EH (cell line): Measurements from ENCODE around the gene TBC1D5.
"Not testable (repeated sequence)": the region's sequence is repeated elsewhere in the genome, so short reads cannot be mapped to it uniquely, and the experiment has no call there.

Source experiments
- DNase-seq: peaks from one replicate; pipeline ENCODE4 v3.0.0-alpha.2; 2015; ENCODE audit warnings: low read depth

Gene TBC1D5

DNA sequence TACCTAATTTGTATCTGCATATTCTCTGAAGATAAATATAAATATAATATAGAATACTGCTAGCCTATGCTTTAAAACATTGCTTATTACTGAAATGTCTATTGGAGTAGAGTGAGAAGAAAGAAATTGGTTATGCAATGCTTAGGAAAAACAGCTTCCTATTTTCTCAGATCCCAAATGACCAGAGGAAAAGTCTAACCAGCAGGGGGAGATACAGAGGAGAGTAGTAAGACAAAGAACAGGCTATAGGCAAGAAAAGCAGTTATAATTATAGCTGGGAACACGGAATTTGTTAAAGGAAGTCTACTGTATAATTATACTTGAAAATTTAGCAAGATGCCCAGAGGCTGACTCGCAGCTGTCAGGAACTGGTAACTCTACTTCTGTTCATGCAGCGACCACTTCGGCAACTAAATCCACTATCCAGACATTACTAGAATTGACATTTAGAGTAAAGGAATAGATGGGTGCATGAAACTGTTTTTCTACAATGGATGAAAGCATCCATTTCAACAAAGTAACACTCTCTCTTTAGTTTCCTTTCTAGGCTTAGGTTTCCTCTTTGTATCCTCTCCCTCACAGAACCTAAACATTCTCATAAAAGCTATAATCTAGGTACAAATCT lies 97.2 kb downstream of the TBC1D5 start:
- peak; percentile 75 for DNase-seq

DNA sequence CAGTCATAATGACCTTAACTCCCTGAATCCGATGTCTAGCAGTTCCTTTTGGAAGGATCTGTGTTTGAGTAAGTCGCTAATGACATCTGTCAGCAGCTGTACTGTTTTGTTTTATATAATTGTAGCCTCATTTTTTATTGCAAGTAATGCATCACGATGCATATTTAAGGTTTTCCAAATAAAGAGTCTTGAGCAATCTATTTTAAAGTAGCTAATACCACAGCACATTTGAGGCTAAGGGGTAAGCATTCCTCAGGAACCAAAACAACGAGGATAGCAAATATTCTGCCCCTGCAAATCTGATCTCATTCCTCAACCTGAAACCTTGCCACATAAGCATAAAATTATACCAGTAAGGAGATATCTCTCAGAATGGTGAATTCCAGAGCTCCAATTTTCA lies 98.7 kb downstream of the TBC1D5 start:
- peak; percentile 77 for DNase-seq

DNA sequence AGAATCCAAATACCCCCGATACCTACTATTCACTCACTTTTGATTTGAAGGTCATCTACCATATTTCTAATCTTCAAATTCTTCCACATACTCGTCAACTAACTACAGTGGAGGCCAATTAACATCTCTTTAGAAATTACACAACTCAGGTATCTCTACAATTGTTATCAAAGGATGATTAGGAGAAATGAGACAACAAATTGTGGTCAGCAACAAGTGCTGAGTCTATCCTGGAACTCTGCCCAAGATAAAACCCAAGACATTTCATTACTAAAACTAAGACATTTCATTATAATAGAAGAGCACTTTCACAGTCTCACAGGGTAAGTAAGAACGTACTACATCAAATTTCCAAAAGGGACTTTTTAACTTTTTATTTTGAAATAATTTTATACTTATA lies 100.0 kb downstream of the TBC1D5 start:
- no peak for DNase-seq

DNA sequence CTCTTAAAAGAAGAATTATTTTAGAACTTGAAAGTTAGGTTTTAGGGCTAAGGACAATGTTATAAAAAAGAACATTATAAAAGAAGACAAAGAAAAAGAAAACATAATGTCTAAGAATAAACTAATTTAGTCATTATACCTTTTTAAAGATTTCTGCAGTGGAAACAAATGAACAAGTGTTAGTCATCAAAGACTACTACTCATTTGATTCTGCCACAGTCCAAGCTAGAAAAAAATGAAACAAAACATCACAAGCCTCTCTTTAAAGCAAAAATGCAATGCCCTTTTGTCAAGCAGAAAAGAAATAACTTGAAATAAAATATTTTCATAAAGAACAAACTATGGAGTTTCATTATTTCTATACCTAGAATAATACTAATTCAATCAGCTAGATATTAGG lies 102.0 kb downstream of the TBC1D5 start:
- peak; percentile 36 for DNase-seq

DNA sequence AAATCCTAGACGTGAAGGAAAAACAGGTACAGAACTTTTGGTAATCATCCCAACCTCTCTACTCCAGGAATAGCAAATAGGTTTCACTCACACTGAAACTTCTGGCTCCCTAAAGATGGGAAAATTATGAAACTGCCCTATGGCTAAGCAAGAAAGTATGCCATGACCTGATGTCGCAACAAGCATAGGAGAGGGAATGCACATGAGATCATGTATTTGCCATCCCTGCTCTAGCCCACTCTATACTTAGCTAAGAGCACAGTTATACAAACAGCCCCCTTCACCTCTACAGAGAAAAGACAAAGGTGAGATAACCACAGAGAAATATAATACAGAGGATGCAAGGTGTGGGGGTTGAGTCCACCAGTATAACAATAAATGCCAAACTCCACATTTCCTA lies 102.7 kb downstream of the TBC1D5 start:
- peak; percentile 92 for DNase-seq

DNA sequence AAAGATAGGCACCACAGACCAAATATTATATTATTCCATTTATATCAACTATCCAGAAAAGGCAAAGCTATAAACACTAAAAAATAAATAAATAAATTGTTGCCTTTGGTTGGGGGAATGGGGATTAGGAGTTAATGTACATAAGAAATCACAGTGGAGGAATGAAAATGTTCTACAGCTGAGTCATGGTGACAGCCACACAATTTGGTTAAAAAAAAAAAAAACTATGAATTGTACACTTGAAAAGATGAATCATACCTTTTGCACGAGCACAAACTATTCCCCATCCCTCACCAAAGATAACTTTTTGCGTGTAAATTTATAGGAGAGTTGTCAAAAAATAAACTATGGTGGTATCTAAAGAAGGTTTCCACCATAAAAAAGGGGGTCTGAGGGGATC lies 103.2 kb downstream of the TBC1D5 start:
- DNase-seq, result peak; percentile 84

DNA sequence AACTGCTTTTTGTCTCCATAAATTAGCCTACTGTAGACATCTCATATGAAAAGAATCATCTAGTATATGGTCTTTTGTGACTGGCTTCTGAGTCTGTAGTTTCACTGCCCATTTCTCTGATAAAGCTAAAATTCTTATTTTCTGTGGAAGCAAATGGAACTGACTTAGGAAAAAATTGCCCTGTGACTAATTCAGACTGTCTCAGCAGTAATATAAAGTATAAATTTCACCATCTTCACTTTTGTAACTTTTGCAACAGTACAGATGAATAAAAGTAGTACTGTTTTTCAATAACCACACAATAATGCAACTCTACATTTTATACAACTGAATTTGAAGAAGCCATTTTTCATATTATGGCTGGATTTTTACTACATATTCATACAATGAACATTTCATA lies 104.1 kb downstream of the TBC1D5 start:
- peak; percentile 17 for DNase-seq

DNA sequence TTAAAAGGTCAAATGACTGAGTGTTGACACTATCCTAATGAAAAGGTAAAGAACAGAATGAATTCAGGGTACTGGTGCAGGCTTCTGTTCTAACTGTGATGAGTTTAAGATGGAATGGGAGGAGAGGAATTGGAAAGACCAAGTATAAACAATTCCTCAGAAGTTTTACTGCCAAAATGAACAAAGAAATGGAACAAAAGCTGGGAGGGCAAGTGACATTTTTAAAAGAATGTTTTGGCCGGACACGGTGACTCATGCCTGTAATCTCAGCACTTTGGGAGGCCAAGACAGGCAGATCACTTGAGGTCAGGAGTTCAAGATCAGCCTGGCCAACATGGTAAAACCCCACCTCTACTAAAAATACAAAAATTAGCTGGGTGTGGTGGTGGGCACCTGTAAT lies 106.8 kb downstream of the TBC1D5 start:
- peak; percentile 86 for DNase-seq

DNA sequence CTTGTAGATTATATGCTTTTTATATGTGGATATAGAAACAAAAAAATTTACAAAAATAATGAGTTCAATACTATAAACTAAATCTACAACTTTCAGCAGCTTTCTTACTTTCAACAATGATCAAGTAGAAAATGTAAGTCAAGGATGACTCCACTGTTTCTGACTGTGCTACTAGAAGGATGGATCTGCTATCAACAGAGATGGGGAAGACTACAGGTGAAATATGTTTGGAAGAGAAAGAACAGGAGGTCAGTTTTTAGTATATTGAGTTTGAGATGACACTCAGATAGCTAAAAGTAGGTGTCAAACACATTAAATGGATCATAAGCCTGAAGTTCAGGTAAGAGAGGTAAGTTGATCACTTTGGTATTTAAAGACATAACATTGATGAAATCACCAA lies 107.5 kb downstream of the TBC1D5 start:
- no peak for DNase-seq

DNA sequence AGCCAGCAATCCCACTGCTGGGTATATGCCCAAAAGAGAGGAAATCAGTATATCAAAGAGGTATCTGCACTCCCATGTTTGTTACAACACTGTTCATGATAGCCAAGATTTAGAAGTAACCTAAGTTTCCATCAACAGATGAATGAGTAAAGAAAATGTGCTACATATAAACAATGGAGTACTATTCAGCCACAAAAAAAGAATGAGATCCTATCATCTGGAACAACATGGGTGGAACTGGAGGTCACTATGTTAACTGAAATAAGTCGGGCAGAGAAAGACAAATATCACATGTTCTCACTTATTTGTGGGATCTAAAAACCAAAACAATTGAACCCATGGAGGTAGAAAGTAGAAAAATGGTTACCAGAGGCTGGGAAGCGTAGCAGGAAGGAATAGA lies 108.2 kb downstream of the TBC1D5 start:
- no peak for DNase-seq

DNA sequence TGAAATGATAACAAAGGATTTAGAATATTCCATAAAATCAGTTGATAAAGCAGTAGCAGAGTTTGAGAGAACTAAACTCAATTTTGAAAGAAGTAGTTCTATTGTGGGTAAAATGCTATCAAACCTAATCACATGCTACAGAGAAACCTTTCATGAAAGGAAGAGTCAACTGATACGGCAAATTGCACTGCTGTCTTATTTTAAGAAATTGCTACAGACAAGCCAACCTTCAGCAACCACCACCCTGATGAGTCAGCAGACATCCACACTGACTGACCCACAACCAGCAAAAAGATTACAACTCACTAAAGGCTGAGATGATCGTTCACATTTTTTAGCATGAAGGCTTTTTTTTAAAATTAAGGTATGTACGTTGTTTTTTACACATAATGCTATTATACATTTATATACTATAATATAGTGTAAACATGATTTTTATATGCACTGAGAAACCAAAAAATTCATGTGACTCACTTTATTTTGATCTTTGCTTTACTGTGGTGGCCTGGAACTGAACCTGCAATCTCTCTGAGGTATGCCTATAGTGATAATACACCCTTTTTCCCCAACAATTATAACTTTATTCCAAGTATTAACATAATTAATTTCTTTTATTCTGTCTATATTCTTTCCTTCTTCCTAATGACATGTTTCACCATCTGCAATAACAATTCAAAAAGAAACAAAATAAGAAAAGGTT lies 109.9 kb downstream of the TBC1D5 start:
- DNase-seq, result peak; percentile 75

DNA sequence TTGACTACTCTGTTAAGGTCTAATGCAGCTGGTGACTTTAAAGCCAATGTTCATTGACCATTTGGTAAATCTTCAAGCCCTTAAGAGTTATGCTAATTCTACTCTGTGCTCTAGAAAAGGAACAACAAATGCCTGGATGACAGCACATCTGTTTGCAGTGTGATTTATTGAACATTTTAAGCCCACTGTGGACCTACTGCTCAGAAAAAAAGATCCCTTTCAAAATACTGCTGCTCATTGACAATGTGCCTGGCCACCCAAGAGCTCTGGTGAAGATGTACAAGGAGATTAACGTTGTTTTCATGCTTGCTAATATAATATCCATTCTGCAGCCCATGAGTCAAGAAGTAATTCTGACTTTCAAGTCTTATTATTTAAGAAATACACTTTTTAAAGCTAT lies 110.8 kb downstream of the TBC1D5 start:
- DNase-seq, result no peak

DNA sequence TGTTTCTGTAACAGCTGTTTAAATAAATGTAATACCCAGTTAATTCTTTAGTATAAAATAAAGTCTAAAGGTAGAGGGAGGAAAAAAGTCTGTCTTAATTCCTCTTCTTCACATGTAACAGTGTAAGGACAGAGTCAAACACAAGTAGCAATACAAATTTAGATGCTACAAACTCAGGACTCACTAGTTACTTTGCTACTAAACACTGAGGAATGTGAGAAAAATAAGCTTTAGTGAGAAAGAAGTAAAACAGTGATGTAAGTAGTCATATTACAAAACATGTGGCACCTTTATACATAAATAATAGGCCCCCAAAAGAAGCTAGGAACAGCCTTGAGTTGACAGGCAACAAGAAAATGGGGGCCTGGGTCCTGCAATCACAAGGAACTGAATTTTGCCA lies 113.0 kb downstream of the TBC1D5 start:
- DNase-seq, result peak; percentile 13

DNA sequence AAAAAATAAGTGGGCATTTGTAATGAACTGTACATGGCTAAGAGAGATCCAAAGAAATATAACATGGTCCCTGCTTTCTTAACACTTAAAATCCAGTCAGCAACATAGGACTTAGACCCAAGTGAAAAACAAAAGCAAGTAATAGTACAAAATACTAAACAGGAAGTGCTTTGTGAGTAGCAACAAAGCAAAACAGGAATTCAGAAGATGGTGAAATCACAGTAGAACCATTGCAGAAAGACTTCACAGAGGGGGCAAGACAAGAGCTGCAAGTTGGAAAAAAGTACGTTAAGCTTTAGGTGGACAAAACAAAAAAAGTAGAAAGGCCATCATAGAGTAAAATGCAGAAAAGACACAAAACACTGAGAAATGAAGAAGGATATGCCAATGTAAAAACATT lies 116.0 kb downstream of the TBC1D5 start:
- DNase-seq, result no peak

DNA sequence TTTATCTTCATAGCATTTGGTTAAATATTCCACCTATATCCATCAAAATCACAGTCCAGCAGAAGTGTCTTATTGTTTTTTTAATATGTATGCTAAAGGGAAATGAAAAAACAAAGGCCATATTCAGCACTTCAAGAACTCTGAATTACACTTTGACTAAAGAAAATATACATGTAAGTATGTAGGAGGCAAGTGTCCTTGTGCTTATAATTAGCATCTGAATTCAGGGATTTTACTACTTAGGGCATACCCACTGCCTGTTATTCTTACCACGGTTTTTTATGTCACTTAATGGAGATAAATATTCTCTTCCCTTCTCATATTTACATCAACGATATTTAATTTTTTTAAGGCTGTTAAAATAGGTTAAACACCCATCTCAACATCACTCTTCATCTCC lies 117.3 kb downstream of the TBC1D5 start:
- no peak for DNase-seq

DNA sequence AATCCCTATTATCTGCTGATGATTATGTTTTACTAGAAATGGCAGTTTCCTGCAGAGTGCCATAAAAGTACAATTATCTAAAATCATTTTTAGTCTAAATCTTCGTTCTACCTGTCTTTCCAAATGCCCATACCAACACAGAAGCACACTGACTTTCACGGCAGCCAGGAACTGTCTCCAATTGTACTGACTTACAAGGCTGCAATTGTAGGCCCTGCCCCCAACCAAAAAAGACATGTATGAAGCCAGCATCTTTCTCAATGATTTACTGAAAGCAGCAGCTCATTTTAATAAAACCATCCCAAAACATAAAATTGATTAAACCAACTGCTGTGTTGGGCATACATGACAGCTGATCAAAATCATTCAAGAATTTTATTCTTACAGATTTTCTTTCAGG lies 119.0 kb downstream of the TBC1D5 start:
- DNase-seq, result no peak

DNA sequence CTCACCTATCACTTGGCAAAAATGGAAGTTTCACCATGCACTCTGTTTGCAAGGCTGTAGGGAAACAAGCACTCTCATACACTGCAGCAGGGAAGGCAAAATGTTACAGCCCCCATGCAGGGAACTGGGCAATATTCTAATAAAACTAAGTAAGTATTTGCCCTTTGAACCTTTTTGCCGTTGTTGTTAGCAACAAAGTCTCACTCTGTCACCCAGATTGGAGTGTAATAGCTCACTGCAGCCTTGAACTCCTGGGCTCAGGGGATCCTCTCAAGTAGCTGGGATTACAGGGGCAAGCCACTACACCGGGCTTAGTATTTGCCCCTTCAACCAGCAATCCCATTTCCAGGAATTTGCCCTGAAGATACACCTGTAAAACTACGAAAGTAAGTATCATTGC lies 122.5 kb downstream of the TBC1D5 start:
- no peak for DNase-seq

DNA sequence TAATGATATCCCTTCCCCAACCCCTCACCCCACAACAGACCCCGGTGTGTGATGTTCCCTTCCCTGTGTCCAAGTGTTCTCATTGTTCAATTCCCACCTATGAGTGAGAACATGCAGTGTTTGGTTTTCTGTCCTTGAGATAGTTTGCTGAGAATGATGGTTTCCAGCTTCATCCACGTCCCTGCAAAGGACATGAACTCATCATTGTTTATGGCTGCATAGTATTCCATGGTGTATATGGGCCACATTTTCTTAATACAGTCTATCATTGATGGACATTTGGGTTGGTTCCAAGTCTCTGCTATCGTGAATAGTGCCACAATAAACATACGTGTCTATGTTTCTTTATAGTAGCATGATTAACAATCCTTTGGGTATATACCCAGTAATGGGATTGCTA lies 129.4 kb downstream of the TBC1D5 start:
- not testable (repeated sequence) for DNase-seq

DNA sequence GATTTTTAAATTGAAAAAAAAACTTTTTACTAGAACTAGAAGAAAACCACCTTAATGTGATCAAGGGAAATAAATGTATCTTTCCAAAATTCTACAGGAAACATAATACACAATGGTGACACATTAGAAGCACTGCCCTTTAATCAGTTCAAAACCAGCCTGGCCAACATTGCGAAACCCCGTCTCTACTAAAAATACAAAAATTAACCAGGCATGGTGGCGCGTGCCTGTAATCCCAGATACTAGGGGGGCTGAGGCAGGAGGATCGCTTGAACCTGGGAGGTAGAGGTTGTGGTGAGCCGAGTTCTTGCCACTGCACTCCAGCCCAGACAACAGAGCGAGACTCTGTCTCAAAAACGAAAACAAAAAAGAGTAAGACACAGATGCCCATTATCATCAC lies 134.5 kb downstream of the TBC1D5 start:
- DNase-seq, result no peak

DNA sequence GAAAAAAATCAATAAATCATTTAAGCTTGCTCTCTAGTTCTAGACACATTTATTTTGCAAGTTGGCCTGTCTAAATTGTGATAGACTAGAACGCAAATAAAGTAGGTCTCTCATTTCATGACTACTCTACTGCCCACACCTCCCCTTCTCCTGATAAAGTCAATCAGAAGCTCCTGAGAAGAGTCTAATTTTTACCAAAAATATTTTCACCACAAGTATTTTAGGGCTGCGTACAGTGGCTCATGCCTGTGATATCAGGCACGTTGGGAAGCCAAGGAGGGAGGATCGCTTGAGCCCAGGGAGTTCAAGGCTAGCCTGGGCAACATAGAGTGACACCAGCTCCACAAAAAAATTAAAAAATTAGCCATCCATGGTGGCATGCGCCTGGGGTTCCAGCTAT lies 136.5 kb downstream of the TBC1D5 start:
- no peak for DNase-seq

DNA sequence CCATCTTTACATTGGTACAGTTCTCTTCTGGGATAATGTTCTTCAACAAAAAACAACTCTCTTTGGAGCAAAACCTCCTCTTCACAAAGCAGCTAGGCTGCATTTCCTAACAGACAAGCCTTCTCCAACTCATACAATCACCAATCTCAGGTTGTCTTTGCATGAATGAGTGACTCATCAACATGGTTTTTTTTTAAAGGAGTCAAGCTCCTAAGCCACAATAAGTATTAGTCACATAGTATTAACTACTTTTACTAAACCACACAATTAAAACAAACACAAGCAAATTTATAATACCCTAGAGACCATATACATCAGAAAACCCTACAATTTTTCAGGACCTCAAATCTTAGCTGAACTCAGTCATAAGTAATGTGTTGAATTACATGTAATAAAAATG lies 137.4 kb downstream of the TBC1D5 start:
- DNase-seq, result peak; percentile 82

DNA sequence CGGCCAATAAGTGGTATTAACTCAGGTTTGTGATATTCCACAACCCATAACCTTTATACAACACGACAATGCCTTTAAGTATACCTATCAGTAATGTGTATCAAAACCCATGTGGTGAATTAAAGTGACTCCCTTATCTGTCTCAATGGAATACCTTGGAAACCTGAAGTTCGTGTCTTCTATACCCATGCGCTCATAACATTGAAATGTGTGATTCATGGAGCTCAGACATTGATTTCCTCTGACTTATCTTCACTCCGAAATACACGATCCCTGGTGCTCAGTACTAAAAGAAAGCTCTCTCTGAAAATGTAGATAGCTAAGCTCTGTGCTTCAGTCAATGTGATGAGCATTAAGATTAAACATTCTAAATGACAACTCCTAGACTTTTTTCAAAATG lies 140.3 kb downstream of the TBC1D5 start:
- DNase-seq, result peak; percentile 18

DNA sequence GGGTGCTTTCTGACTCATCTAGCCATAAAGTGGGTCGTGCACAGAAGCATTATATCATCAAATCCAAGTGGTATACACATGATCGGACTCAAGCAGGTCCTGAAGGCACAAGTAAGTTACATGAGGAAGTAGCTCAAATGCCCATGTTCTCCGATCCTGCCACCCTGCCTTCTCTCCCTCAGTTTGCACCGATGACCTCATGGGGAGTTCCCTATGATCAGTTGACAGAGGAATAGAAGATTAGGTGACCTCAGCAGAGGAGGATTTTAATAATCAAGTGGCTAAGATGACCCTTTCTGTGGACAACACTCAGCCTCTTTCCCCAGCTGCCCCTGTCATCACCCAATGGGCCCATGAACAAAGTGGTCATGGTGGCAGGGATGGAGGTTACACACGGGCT lies 149.5 kb downstream of the TBC1D5 start:
- no peak for DNase-seq

DNA sequence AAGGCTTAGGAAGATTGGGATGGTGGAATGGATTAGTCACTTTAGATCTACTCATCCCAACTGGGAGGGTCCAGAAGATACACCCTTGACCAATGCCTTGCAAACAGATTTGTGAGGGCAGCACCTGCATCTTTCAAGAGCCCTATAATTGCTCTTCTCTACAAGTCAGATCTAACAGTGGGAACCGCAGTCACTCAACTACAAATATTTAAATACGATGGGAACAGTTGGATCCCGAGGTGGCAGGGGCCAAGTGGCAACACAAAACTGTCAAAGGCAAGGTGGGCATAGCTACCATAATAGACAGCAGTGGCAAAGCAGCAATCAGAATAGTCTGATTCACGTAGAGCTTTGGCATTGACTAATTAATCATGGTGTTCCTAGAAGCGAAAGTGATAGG lies 152.0 kb downstream of the TBC1D5 start:
- DNase-seq, result no peak
